ENCODE results near the gene RASGRF1.

DNA sequence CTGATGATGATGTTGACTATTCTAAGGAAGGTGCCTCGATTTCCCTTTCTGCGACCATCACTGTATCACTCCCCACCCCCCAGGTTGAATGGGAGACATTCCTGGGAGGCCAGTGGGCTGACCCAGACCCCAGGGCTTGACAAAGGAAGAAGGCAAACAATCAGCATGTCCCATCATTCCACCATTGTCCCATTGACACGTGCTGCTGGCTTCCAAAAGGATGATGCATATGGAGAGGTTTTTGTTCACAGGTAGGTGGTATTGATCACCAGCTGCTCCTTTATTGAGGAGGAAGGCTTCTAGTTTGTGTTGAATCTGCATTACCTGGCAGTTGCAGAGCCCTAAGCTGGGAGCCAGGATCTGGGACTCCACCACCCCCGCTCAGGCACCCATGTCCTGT lies 30.4 kb downstream of the RASGRF1 start:
- TF ChIP-seq POLR2A (IDR thresholded peaks at IDR 0.05) (no peak), POLR2AphosphoS5 (IDR thresholded peaks at IDR 0.05) (no peak)
- TF ChIP-seq, protein P1, sequence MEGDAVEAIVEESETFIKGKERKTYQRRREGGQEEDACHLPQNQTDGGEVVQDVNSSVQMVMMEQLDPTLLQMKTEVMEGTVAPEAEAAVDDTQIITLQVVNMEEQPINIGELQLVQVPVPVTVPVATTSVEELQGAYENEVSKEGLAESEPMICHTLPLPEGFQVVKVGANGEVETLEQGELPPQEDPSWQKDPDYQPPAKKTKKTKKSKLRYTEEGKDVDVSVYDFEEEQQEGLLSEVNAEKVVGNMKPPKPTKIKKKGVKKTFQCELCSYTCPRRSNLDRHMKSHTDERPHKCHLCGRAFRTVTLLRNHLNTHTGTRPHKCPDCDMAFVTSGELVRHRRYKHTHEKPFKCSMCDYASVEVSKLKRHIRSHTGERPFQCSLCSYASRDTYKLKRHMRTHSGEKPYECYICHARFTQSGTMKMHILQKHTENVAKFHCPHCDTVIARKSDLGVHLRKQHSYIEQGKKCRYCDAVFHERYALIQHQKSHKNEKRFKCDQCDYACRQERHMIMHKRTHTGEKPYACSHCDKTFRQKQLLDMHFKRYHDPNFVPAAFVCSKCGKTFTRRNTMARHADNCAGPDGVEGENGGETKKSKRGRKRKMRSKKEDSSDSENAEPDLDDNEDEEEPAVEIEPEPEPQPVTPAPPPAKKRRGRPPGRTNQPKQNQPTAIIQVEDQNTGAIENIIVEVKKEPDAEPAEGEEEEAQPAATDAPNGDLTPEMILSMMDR (IDR thresholded peaks at IDR 0.05) = no peak

All from breast epithelium (tissue), 3 donors.